ENCODE measurements around the gene CACNA1A. TPM values are rescaled to one million over a fixed set of nuclear protein-coding genes. Genes with fewer than 3 reads are reported as not detected.
A peak's percentile ranks its signal among the peaks of the same experiment; 100 is the strongest.
"Not testable (repeated sequence)": the region's sequence is repeated elsewhere in the genome, so short reads cannot be mapped to it uniquely, and the experiment has no call there.

CACNA1A gene
- total RNA-seq, 2 experiments from 2014 or later: 0.29 to 0.36 TPM

DNA sequence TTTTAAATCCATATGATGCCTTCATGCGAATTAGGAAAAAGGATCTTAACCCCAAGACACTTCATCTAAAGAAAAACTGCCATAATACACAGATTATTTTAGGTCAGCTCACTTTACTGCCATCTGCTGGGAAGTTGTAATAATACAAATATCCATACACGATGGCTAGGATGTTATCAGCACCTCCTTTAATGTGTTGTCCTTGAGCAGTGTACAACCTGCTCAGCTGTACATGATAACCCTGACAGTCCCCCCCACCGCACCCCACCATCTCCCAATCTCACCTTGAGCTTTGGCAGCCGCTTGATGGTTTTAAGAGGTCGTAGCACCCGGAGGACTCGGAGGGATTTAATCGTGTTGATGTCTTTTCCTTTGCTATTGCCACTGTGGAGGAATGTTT, 243.8 kb downstream of the CACNA1A start:
- intact Hi-C loops (cut with micrococcal nuclease): loop anchor here (1.0 kb wide), 1 partner anchor 67 kb away; no protein-coding TSS in a partner anchor
- Mint-ChIP-seq H3K27me3 (peaks cover 11% of the 10 kb centered on the region), H3K36me3 (ENCODE audit: low read depth) (no peaks in the 10 kb centered on the region), H3K4me3 (no peak overlapping the region), H3K9me3 (no peaks in the 10 kb centered on the region), H3K27ac (no peak overlapping the region), H3K4me1 (ENCODE audit: low read depth) (peaks cover 16% of the 10 kb centered on the region)
- TF ChIP-seq, protein P1, sequence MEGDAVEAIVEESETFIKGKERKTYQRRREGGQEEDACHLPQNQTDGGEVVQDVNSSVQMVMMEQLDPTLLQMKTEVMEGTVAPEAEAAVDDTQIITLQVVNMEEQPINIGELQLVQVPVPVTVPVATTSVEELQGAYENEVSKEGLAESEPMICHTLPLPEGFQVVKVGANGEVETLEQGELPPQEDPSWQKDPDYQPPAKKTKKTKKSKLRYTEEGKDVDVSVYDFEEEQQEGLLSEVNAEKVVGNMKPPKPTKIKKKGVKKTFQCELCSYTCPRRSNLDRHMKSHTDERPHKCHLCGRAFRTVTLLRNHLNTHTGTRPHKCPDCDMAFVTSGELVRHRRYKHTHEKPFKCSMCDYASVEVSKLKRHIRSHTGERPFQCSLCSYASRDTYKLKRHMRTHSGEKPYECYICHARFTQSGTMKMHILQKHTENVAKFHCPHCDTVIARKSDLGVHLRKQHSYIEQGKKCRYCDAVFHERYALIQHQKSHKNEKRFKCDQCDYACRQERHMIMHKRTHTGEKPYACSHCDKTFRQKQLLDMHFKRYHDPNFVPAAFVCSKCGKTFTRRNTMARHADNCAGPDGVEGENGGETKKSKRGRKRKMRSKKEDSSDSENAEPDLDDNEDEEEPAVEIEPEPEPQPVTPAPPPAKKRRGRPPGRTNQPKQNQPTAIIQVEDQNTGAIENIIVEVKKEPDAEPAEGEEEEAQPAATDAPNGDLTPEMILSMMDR (IDR thresholded peaks at IDR 0.05): peak; percentile 81
- ATAC-seq (peak; percentile 63), DNase-seq (no peak)
- ChIA-PET CTCF (interaction anchor here (0.6 to 3.4 kb wide), 18 partner anchors 10 to 285 kb away, joined by 3 to 40 read pairs (median 4); no protein-coding TSS in a partner anchor), POLR2A (interaction anchor here (1.4 kb wide), 1 partner anchor 285 kb away, joined by 3 read pairs; no protein-coding TSS in a partner anchor)

DNA sequence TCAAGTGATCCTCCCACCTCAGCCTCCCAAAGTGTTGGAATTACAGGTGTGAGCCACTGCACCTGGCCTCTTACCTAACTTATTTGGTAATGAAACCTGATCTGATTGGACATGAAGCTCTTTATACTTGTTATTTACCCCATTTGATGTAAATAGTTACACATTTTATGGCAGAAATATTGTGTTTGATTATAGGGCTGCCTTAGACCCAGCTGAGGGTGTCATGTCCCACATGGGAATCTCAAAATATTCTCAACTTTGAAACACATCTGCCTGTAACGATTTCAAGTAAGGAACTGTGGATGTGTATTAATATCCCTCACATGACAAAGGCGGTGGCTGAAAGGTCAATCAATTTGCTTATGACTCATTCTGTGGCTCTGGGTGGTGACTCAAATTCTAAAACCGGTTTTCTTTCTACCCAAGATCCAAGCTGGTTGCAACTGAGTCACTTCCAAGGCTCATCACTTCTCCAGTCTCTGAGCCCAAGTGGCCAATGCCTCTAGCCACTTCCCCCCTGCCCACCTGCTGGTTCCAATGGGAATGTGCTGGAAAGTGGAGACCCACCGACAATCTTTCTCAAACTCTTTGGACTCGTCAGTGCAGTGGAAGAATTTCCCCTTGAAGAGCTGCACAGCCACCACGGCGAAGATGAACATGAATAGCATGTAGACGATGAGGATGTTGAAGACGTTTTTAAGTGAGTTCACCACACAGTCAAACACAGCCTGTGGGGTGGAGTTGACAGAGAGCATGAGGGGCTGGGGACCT, 245.2 kb downstream of the CACNA1A start:
- peaks cover 16% of the 10 kb centered on the region for H3K4me1 Mint-ChIP-seq (ENCODE audit: low read depth)
- TF ChIP-seq, protein P1 (IDR thresholded peaks at IDR 0.05): no peak
- no peak overlapping the region for H3K4me3 Mint-ChIP-seq
- intact Hi-C loops (cut with micrococcal nuclease): no loop called here
- ChIA-PET POLR2A (interaction anchor here (1.5 kb wide), 1 partner anchor 108 kb away, joined by 4 read pairs; no protein-coding TSS in a partner anchor), CTCF (interaction anchor here (0.8 to 3.4 kb wide), 5 partner anchors 14 to 66 kb away, joined by 3 to 40 read pairs (median 4); no protein-coding TSS in a partner anchor)
- no peaks in the 10 kb centered on the region for H3K36me3 Mint-ChIP-seq (ENCODE audit: low read depth)
- H3K9me3 Mint-ChIP-seq: no peaks in the 10 kb centered on the region
- peak; percentile 87 for ATAC-seq
- peak overlapping the region; percentile 78 for H3K27ac Mint-ChIP-seq
- peaks cover 19% of the 10 kb centered on the region for H3K27me3 Mint-ChIP-seq
- DNase-seq: peak; percentile 67

DNA sequence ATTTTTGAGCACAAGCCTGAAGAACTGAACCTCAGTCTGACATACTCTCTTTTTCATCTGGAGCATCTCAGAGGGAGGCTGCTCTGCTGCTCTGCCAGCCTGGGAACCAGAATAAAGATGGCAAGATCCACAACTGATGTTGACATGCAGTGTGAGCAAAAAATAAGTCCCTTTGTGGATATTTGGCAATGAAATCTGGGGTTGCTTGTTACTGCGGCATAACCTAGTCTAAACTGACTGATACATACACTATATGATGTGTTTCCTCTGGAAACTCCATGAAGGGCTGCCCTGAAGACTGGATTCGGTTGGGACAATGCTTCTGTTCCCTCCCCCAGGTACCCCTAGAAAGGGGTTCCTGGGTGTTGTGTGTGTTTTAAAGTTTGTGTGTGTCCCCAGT, 249.4 kb downstream of the CACNA1A start:
- Mint-ChIP-seq H3K4me3 (no peak overlapping the region), H3K36me3 (ENCODE audit: low read depth) (no peaks in the 10 kb centered on the region), H3K27me3 (peaks cover 19% of the 10 kb centered on the region), H3K9me3 (no peaks in the 10 kb centered on the region), H3K27ac (no peak overlapping the region), H3K4me1 (ENCODE audit: low read depth) (peaks cover 14% of the 10 kb centered on the region)
- intact Hi-C loops (cut with micrococcal nuclease): no loop called here
- ChIA-PET POLR2A (no interaction called here), CTCF (no interaction called here)
- TF ChIP-seq, protein P1 (IDR thresholded peaks at IDR 0.05): no peak
- ATAC-seq (no peak), DNase-seq (no peak)

DNA sequence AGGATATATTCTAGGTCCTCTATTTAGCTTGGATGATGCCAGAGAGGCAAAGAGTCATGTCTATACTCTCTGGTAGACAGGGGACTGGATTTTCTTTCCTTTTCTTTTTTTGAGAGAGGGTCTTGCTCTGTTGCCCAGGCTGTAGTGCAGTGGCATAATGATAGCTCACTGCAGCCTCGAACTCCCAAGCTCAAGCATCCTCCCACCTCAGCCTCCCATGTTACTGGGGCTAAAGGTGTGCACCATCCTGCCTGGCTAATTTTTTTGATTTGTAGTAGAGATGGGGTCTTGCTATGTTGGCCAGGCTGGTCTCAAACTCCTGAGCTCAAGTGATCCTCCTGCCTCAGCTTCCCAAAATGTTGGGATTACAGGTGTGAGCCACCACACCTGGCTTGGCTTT, 249.9 kb downstream of the CACNA1A start:
- H3K4me1 Mint-ChIP-seq (ENCODE audit: low read depth); intact Hi-C loops (cut with micrococcal nuclease); POLR2A ChIA-PET; ATAC-seq; CTCF ChIA-PET; H3K9me3 Mint-ChIP-seq; H3K4me3 Mint-ChIP-seq; DNase-seq; H3K36me3 Mint-ChIP-seq (ENCODE audit: low read depth); H3K27ac Mint-ChIP-seq: not testable (repeated sequence)
- peaks cover 19% of the 10 kb centered on the region for H3K27me3 Mint-ChIP-seq

DNA sequence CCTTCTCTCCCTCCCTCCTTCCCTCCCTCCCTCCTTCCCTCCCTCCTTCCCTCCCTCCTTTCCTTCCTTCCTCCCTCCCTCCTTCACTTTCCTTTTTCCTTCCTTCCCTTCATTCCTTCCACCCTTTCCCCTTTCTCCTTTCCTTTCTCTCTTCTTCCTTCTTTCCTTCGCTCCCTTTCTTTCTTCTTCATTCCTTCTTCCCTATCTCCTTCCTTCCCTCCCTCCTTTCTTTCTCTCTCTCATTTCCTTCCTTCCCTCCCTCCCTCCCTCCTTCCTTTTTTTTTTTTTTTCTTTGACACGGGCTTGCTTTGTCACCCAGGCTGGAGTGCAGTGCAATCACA, 250.6 kb downstream of the CACNA1A start:
- TF ChIP-seq, protein P1 (IDR thresholded peaks at IDR 0.05): no peak
- no peak for ATAC-seq
- no peak overlapping the region for H3K27ac Mint-ChIP-seq
- no peaks in the 10 kb centered on the region for H3K36me3 Mint-ChIP-seq (ENCODE audit: low read depth)
- ChIA-PET POLR2A (no interaction called here), CTCF (no interaction called here)
- intact Hi-C loops (cut with micrococcal nuclease): no loop called here
- no peaks in the 10 kb centered on the region for H3K9me3 Mint-ChIP-seq
- no peak overlapping the region for H3K4me3 Mint-ChIP-seq
- peaks cover 19% of the 10 kb centered on the region for H3K27me3 Mint-ChIP-seq
- peaks cover 2% of the 10 kb centered on the region for H3K4me1 Mint-ChIP-seq (ENCODE audit: low read depth)
- no peak for DNase-seq

All from activated CD8-positive, alpha-beta T cell treated with anti-CD3 and anti-CD28 coated beads for 36 hours (primary cell).